ENCODE measurements around the gene WDR20. TPM values are rescaled to one million over a fixed set of nuclear protein-coding genes. Genes with fewer than 3 reads are reported as not detected.

The WDR20 gene
- total RNA-seq, 6 donors from 2014 or later = 16.3 to 28.8 (median 20.6) TPM

DNA sequence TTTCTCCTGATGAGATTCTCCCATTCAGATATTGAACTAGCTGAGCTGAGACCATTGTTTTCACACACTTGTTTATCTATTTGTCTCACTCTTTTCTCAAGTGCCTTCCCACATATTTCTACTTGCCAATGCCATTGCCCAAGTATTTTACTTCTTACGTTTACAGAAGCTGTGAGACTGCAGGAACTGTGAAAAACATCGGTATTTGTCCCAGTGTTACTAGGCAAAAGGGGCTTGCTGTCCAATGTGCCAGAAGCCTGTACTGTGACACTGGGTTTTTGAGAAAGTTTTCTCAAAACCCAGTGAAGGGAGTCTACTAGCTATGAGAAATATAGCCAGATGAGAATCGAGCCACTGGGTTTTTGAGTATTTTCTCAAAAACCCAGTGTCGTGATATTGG is 37.5 kb downstream of the WDR20 start:
- Histone ChIP-seq H3K36me3 (no peaks in the 10 kb centered on the region), H3K9me3 (no peaks in the 10 kb centered on the region), H3K27ac (no peak overlapping the region), H3K4me1 (no peaks in the 10 kb centered on the region), H3K4me3 (no peak overlapping the region), H3K27me3 (no peaks in the 10 kb centered on the region)
- DNase-seq = no peak
- no peak for ATAC-seq (ENCODE audit: low FRiP score in 2 of 2)
- 82 to 91% methylated on average over 4 of the region's 4 CpGs for WGBS, 2 donors
- TF ChIP-seq POLR2A (IDR thresholded peaks at IDR 0.05) (no peak), POLR2AphosphoS5 (IDR thresholded peaks at IDR 0.05) (no peak), EP300 (IDR thresholded peaks at IDR 0.05) (no peak)
- TF ChIP-seq, protein P1, sequence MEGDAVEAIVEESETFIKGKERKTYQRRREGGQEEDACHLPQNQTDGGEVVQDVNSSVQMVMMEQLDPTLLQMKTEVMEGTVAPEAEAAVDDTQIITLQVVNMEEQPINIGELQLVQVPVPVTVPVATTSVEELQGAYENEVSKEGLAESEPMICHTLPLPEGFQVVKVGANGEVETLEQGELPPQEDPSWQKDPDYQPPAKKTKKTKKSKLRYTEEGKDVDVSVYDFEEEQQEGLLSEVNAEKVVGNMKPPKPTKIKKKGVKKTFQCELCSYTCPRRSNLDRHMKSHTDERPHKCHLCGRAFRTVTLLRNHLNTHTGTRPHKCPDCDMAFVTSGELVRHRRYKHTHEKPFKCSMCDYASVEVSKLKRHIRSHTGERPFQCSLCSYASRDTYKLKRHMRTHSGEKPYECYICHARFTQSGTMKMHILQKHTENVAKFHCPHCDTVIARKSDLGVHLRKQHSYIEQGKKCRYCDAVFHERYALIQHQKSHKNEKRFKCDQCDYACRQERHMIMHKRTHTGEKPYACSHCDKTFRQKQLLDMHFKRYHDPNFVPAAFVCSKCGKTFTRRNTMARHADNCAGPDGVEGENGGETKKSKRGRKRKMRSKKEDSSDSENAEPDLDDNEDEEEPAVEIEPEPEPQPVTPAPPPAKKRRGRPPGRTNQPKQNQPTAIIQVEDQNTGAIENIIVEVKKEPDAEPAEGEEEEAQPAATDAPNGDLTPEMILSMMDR (IDR thresholded peaks at IDR 0.05) = no peak

DNA sequence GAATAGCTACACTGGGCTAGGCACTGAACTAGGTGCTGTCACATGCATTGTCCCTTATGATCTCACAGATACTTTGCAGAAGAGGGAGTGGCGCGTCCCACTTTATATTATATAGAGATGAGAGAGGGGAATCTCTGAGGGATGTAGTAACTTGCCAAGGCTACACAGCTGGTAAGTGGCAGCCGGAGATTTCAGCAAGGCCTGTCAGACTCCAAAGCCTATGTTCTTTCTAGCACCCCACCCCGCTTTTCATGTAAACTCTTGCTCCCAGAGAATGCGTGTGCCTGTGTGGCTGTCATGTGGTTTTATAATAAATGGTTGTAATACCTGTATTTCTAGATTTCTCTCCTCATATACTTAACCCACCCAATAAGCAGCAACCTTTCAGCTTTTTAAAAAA is 39.1 kb downstream of the WDR20 start:
- no peaks in the 10 kb centered on the region for H3K27me3 ChIP-seq

DNA sequence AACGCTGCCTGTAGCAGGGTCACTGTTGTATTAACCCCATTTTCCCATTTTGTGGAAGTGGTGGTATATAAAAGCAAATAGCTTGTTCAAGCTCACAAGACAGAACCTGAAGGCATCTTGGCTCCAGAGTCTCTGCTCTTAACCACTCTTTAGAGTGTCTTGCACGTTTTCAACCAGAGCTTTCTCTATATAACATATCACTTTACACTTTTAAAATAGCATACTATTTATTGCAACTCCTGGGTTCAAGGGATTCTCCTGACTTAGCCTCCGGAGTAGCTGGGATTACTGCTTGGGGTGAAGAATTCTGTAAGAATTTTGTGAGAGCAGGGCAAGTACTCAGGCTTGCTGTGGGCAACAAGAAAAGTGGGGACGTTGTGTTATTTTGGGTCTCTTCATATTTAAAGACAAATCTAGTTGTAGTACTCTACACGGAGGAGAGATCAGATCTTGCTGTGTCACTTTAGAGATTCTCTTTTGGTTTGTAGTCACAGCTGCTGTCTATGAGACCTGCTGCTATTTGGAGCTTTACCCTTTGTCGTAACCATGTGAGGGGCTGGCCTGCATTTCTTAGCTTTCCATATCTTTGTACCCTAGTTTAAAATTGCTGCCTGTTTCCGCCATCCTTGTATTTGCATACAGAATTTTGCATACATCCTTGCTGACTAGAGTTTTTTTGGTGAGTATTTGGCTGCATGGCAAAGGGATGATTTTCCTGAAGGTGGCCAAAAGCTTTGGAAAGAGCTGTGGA is 40.7 kb downstream of the WDR20 start:
- ATAC-seq (ENCODE audit: low FRiP score in 2 of 2) (no peak), DNase-seq (no peak)
- peaks cover 0 to 11% (median 5%) of the 10 kb centered on the region in 4 donors for H3K4me1 ChIP-seq
- H3K36me3 ChIP-seq = no peaks in the 10 kb centered on the region
- no peak overlapping the region for H3K27ac ChIP-seq
- no peaks in the 10 kb centered on the region for H3K27me3 ChIP-seq
- no peaks in the 10 kb centered on the region for H3K9me3 ChIP-seq
- TF ChIP-seq EP300 (IDR thresholded peaks at IDR 0.05) (no peak), POLR2AphosphoS5 (IDR thresholded peaks at IDR 0.05) (no peak), POLR2A (IDR thresholded peaks at IDR 0.05) (no peak)
- TF ChIP-seq, protein P1 (IDR thresholded peaks at IDR 0.05) = no peak
- no peak overlapping the region for H3K4me3 ChIP-seq
- 67 to 86% methylated on average over 7 of the region's 7 CpGs for WGBS, 2 donors

More for the DNA sequence above, 39.1 kb downstream of the WDR20 start:
- no peak overlapping the region for H3K4me3 ChIP-seq
- ATAC-seq (ENCODE audit: low FRiP score in 2 of 2) = no peak
- H3K27ac ChIP-seq = no peak overlapping the region
- no peaks in the 10 kb centered on the region for H3K9me3 ChIP-seq
- no peak for DNase-seq
- peaks cover 0 to 11% (median 3%) of the 10 kb centered on the region in 4 donors for H3K4me1 ChIP-seq
- no peaks in the 10 kb centered on the region for H3K36me3 ChIP-seq
- WGBS, 2 donors = 89 to 99% methylated on average over 5 of the region's 5 CpGs
- TF ChIP-seq, protein P1 (IDR thresholded peaks at IDR 0.05) = no peak
- TF ChIP-seq POLR2A (IDR thresholded peaks at IDR 0.05) (no peak), EP300 (IDR thresholded peaks at IDR 0.05) (no peak), POLR2AphosphoS5 (IDR thresholded peaks at IDR 0.05) (no peak)

DNA sequence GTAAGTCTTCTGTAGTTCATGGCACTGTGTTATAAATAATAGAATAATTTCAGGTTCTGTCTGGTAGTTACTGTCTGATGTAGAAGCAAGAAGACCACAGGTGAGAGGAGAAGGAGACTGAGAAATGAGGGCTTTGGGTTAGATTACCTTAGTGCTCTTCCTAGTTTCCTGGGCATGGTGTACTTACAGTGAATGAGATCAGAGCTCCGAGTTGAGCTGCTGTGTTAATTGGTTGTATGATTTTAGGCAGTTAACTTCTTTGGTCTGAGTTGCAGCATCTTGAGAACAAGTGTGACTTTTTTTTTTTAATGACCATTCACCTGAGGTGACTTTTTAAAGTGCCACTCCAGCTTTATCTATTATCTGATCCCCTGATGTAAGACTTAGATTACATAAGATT is 41.5 kb downstream of the WDR20 start:
- no peak overlapping the region for H3K27ac ChIP-seq
- no peak overlapping the region for H3K4me3 ChIP-seq
- DNase-seq (no peak), ATAC-seq (ENCODE audit: low FRiP score in 2 of 2) (no peak)
- H3K36me3 ChIP-seq = no peaks in the 10 kb centered on the region
- no peaks in the 10 kb centered on the region for H3K9me3 ChIP-seq
- WGBS, 2 donors = 63 to 71% methylated on average over 1 of the region's 1 CpG
- no peaks in the 10 kb centered on the region for H3K27me3 ChIP-seq
- peaks cover 3 to 11% (median 5%) of the 10 kb centered on the region in 4 donors for H3K4me1 ChIP-seq
- no peak for TF ChIP-seq EP300 (IDR thresholded peaks at IDR 0.05)
- no peak for TF ChIP-seq POLR2A (IDR thresholded peaks at IDR 0.05)
- TF ChIP-seq, protein P1 (IDR thresholded peaks at IDR 0.05) = no peak
- TF ChIP-seq POLR2AphosphoS5 (IDR thresholded peaks at IDR 0.05) = no peak

DNA sequence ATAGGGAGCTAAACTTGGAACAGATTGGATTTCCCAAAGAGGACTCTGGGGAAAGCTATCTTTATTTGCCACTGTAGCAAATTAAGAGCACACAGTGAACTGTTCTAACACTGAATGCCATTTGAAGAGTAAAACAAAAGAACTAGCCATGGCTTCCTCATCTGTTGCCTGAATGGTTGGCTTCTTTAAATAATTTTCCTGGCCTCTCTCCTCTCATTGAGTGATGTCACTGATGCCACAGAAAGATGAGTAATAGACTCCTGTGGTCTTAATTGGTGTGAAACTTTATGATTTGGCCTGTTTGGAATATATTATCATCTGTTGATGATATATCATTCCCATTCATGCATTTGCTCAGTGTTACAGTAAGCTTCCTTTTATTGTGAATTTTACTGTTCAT is 42.5 kb downstream of the WDR20 start:
- TF ChIP-seq EP300 (IDR thresholded peaks at IDR 0.05) = no peak
- TF ChIP-seq POLR2A (IDR thresholded peaks at IDR 0.05) = no peak
- TF ChIP-seq, protein P1 (IDR thresholded peaks at IDR 0.05) = no peak
- TF ChIP-seq POLR2AphosphoS5 (IDR thresholded peaks at IDR 0.05) = no peak

More for the DNA sequence above, 42.5 kb downstream of the WDR20 start:
- peaks cover 9 to 19% (median 12%) of the 10 kb centered on the region in 4 donors for H3K4me1 ChIP-seq
- H3K4me3 ChIP-seq = no peak overlapping the region
- no peak for DNase-seq
- no peaks in the 10 kb centered on the region for H3K36me3 ChIP-seq
- ATAC-seq (ENCODE audit: low FRiP score in 2 of 2) = no peak
- H3K9me3 ChIP-seq = no peaks in the 10 kb centered on the region
- H3K27ac ChIP-seq = no peak overlapping the region
- H3K27me3 ChIP-seq = no peaks in the 10 kb centered on the region
